Hepatocyte (in vitro differentiated cells): ENCODE measurements around the gene DNAJC1.

Experiments
- CTCF ChIP-seq: fragments of 200-600 bp; sonication (generic); IDR thresholded peaks from 2 replicates; pipeline ENCODE4 v1.5.1; 2016; ENCODE audit warnings: antibody characterized with exemption, mild to moderate bottlenecking; ENCODE audit not compliant: poor library complexity
- EZH2 ChIP-seq: fragments of 200-600 bp; sonication (generic); IDR thresholded peaks from 2 replicates; pipeline ENCODE4 v1.6.1; 2016; ENCODE audit warnings: antibody characterized with exemption, mild to moderate bottlenecking, borderline replicate concordance
- EZH2phosphoT487 ChIP-seq: fragments of 200-600 bp; sonication (generic); IDR thresholded peaks from one replicate; pipeline ENCODE4 v1.6.1; 2018; ENCODE audit warnings: antibody characterized with exemption, mild to moderate bottlenecking, low read depth, moderate library complexity; ENCODE audit not compliant: unreplicated experiment, severe bottlenecking

GRCh38 chr10:21769041-21769440 is 234.5 kb downstream of the DNAJC1 start:
- TF ChIP-seq EZH2: no peak
- no peak for TF ChIP-seq CTCF
- no peak for TF ChIP-seq EZH2phosphoT487
